HepG2 (cell line): ENCODE results near the gene MAGED1. TPM values are rescaled to one million over a fixed set of nuclear protein-coding genes. Genes with fewer than 3 reads are reported as not detected.

Experiments
- ATAC-seq: fragments of 200-7000 bp; cut with Tn5 transposase; 3 replicates; pipeline ENCODE4 v1.9.1; 2020; ENCODE audit warnings: mild to moderate bottlenecking, moderate library complexity
- BruUV-seq: library from RNA; stranded (reverse); fragments of 400-500 nt; replicated peaks from 2 replicates; lab custom pipeline; 2021; lab: Mats Ljungman, UMichigan
- CTCF ChIA-PET: fragments of 300-600 bp; formaldehyde crosslinking; extraction: SDS; loops from one replicate; lab custom pipeline; 2021; ENCODE audit warnings: low total read pairs, inconsistent platforms, low intra/inter-chr PET ratio; lab: Yijun Ruan, JAX
- POLR2A ChIA-PET: fragments of 350-600 bp; sonication (Branson Sonifier 250); formaldehyde crosslinking; loops from one replicate; lab custom pipeline; 2020; ENCODE audit warnings: antibody characterized with exemption, inconsistent platforms; lab: Yijun Ruan, JAX
- DNase-seq: peaks from one replicate; pipeline ENCODE4 v3.0.0-alpha.2; 2015; ENCODE audit warnings: low spot score
- FAIRE-seq: peaks from 3 replicates; lab custom pipeline; 2011; peaks lifted over from hg19 to GRCh38; lab: Jason Lieb, UNC
- H2AFZ ChIP-seq: one replicate; pipeline ENCODE4 v1.6.1; 2011; ENCODE audit warnings: low read length, inconsistent platforms
- H3K27ac ChIP-seq: fragments of 300-600 bp; 3 replicates; pipeline ENCODE4 v1.8.0; 2011; ENCODE audit warnings: mixed run types, mild to moderate bottlenecking, mixed read lengths, low read length, inconsistent platforms; ENCODE audit not compliant: insufficient read depth; ENCODE audit errors: extremely low read length
- H3K27me3 ChIP-seq, 2 experiments: fragments of 200-600 bp in 1 of 2; 2 replicates in 1 of 2; 3 replicates in 1 of 2; pipeline versions ENCODE4 v1.6.0 to v1.8.0; 2011; ENCODE audit warnings: low read length in 2 of 2, mild to moderate bottlenecking in 2 of 2, moderate library complexity in 2 of 2, inconsistent platforms in 1 of 2; ENCODE audit not compliant: insufficient read depth in 2 of 2, control insufficient read depth in 1 of 2
- H3K36me3 ChIP-seq, 2 experiments: fragments of 200-600 bp in 1 of 2; replicated peaks in 1 of 2; 2 replicates in 1 of 2; 3 replicates in 1 of 2; pipeline versions ENCODE4 v1.5.1 to v1.8.0; 2011; ENCODE audit warnings: low read length in 2 of 2, inconsistent platforms in 1 of 2; ENCODE audit not compliant: insufficient read depth in 2 of 2, control insufficient read depth in 1 of 2
- H3K4me1 ChIP-seq: 2 replicates; pipeline ENCODE4 v1.5.1; 2012; ENCODE audit warnings: low read length, inconsistent platforms; ENCODE audit not compliant: insufficient read depth
- H3K4me2 ChIP-seq: 2 replicates; pipeline ENCODE4 v1.6.0; 2011; ENCODE audit warnings: low read depth, low read length, inconsistent platforms
- H3K4me3 ChIP-seq, 3 experiments: fragments of 200-600 bp in 1 of 3; sonication (generic), shearing (Covaris generic) in 1 of 3; replicated peaks in 1 of 3; 2 replicates each; pipeline ENCODE4 v1.5.1; 2011 to 2016; ENCODE audit warnings: low read length in 3 of 3, inconsistent platforms in 2 of 3, low read depth in 2 of 3, mild to moderate bottlenecking in 2 of 3, control low read depth in 1 of 3, mixed read lengths in 1 of 3; ENCODE audit not compliant: insufficient read depth in 1 of 3
- H3K79me2 ChIP-seq: one replicate; pipeline ENCODE4 v1.6.1; 2011; ENCODE audit warnings: low read length, inconsistent platforms; ENCODE audit not compliant: insufficient read depth
- H3K9ac ChIP-seq: 2 replicates; pipeline ENCODE4 v1.6.0; 2011; ENCODE audit warnings: mild to moderate bottlenecking, low read depth, low read length, inconsistent platforms; ENCODE audit not compliant: insufficient read depth
- H3K9me3 ChIP-seq: 2 replicates; pipeline ENCODE4 v1.5.1; 2012; ENCODE audit warnings: mild to moderate bottlenecking, low read length
- H4K20me1 ChIP-seq: 2 replicates; pipeline ENCODE4 v1.6.0; 2011; ENCODE audit warnings: inconsistent platforms, mild to moderate bottlenecking, low read length, moderate library complexity; ENCODE audit not compliant: insufficient read depth
- AGO2 ChIP-seq: fragments of 200-400 bp; formaldehyde crosslinking; optimal IDR thresholded peaks from 2 replicates; pipeline ENCODE3; 2017; ENCODE audit warnings: mild to moderate bottlenecking, low read depth, low read length, moderate library complexity
- HNRNPL ChIP-seq: fragments of 200-400 bp; formaldehyde crosslinking; IDR thresholded peaks from 2 replicates; pipeline ENCODE4 v1.6.1; 2017; ENCODE audit warnings: mild to moderate bottlenecking, low read depth, low read length
- JDP2 ChIP-seq: sonication (generic); formaldehyde crosslinking; IDR thresholded peaks from 2 replicates; pipeline ENCODE4 v1.8.1; 2022; ENCODE audit warnings: missing genetic modification reagents, borderline replicate concordance
- POLR2A ChIP-seq, 2 experiments: IDR thresholded peaks; 2 replicates each; pipeline ENCODE4 v1.6.1; 2011; ENCODE audit warnings: low read depth in 2 of 2, low read length in 2 of 2, mild to moderate bottlenecking in 1 of 2, moderate library complexity in 1 of 2; ENCODE audit not compliant: insufficient read depth in 1 of 2
- RBFOX2 ChIP-seq: fragments of 200-400 bp; formaldehyde crosslinking; IDR thresholded peaks from 2 replicates; pipeline ENCODE4 v1.6.1; 2017; ENCODE audit warnings: low read depth, mild to moderate bottlenecking, low read length
- SKI ChIP-seq: fragments of 450-650 bp; IDR thresholded peaks from one replicate; pipeline ENCODE4 v1.6.1; 2018; ENCODE audit warnings: mild to moderate bottlenecking; ENCODE audit not compliant: partially characterized antibody
- WGBS: methylation state at CpG from one replicate; pipeline ENCODE4 v1.1.6; 2017; ENCODE audit warnings: low lambda C conversion rate; 5-methylcytosine and 5-hydroxymethylcytosine counted together
- in situ Hi-C: cut with HindIII; loops from 2 replicates; pipeline ENCODE4 v1.10.0; 2017; ENCODE audit warnings: low pct_unique_long_range_greater_than_20kb; ENCODE audit not compliant: extremely low pct_ligation_motif_present
- intact Hi-C: fragments of 100-400 bp; cut with micrococcal nuclease; formaldehyde crosslinking; loops from one replicate; pipeline ENCODE4 v1.10.0; 2022; ENCODE audit not compliant: unreplicated experiment
- polyA plus RNA-seq, 8 experiments: library from polyadenylated mRNA; depleted of rRNA in 3 of 8; stranded (reverse) in 7 of 8; unstranded in 1 of 8; fragments of >200 nt; fragmentation: Illumina TruSeq in 4 of 8; extraction: Trizol in 4 of 8; gene quantifications; 2 replicates each; pipeline versions ENCODE4 v1.2.1 to v1.2.3, GENCODE V29; 2011 to 2016; ENCODE audit warnings: low read depth in 4 of 8, missing spikeins in 1 of 8, mixed read lengths in 1 of 8; ENCODE audit not compliant: insufficient read depth in 1 of 8
- total RNA-seq, 5 experiments: library from RNA; depleted of rRNA; stranded (reverse); fragments of >200 nt; fragmentation: Illumina TruSeq; extraction: Trizol; gene quantifications; 2 replicates each; pipeline ENCODE4 v1.2.3, GENCODE V29; 2016; ENCODE audit warnings: low read depth in 1 of 5
- TF ChIP-seq, protein P1 (sequence below): sonication (generic); formaldehyde crosslinking; IDR thresholded peaks from 2 replicates; pipeline ENCODE4 v1.5.1; 2020; ENCODE audit warnings: mild to moderate bottlenecking, missing genetic modification reagents, moderate library complexity

Gene MAGED1
- total and polyA plus RNA-seq, 2 of the 13 experiments (the other 11 are each of a cell fraction or from before 2014, with no cell fraction given), result 105 to 137 TPM

DNA sequence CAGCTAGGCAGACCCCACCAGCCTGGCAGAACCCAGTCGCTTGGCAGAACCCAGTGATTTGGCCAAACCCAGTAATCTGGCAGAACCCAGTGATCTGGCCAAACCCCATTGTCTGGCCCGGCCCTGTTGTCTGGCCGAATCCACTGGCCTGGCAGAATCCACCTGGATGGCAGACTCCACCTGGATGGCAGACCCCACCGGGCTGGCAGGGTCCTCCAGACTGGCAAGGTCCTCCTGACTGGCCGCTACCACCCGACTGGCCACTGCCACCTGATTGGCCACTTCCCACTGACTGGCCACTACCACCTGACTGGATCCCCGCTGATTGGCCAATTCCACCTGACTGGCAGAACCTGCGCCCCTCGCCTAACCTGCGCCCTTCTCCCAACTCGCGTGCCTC is 3.2 kb downstream of the MAGED1 start:
- Histone ChIP-seq H3K79me2 (peaks cover 32% of the 10 kb centered on the region), H3K4me3 (no peak overlapping the region), H2AFZ (no peak overlapping the region), H3K4me1 (peaks cover 50% of the 10 kb centered on the region), H3K36me3 (peaks cover 4 to 21% of the 10 kb centered on the region in 2 experiments), H3K4me2 (peak overlapping the region; percentile 93; the same call in 1 of the 2 replicates), H3K27me3 (no peaks in the 10 kb centered on the region; a peak in 1 of 5 replicates), H3K9me3 (no peaks in the 10 kb centered on the region)
- in situ Hi-C loops, result no loop called here
- no peak for ATAC-seq
- POLR2A ChIA-PET, result no interaction called here
- intact Hi-C loops, result no loop called here
- CTCF ChIA-PET, result no interaction called here
- no peak for TF ChIP-seq SKI
- TF ChIP-seq, protein P1, sequence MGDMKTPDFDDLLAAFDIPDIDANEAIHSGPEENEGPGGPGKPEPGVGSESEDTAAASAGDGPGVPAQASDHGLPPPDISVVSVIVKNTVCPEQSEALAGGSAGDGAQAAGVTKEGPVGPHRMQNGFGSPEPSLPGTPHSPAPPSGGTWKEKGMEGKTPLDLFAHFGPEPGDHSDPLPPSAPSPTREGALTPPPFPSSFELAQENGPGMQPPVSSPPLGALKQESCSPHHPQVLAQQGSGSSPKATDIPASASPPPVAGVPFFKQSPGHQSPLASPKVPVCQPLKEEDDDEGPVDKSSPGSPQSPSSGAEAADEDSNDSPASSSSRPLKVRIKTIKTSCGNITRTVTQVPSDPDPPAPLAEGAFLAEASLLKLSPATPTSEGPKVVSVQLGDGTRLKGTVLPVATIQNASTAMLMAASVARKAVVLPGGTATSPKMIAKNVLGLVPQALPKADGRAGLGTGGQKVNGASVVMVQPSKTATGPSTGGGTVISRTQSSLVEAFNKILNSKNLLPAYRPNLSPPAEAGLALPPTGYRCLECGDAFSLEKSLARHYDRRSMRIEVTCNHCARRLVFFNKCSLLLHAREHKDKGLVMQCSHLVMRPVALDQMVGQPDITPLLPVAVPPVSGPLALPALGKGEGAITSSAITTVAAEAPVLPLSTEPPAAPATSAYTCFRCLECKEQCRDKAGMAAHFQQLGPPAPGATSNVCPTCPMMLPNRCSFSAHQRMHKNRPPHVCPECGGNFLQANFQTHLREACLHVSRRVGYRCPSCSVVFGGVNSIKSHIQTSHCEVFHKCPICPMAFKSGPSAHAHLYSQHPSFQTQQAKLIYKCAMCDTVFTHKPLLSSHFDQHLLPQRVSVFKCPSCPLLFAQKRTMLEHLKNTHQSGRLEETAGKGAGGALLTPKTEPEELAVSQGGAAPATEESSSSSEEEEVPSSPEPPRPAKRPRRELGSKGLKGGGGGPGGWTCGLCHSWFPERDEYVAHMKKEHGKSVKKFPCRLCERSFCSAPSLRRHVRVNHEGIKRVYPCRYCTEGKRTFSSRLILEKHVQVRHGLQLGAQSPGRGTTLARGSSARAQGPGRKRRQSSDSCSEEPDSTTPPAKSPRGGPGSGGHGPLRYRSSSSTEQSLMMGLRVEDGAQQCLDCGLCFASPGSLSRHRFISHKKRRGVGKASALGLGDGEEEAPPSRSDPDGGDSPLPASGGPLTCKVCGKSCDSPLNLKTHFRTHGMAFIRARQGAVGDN (CRISPR knock-in tag), result peak; percentile 20; the same call in 1 of the 2 replicates
- TF ChIP-seq AGO2, result peak; percentile 87
- 0 out of 2 replicates have a peak, but pooled peaks have one; percentile 49 for TF ChIP-seq HNRNPL
- 0 out of 4 replicates have a peak, but pooled peaks of 1 of the 2 experiments have one; percentile 33 for TF ChIP-seq POLR2A (IDR thresholded peaks at IDR 0.05; ENCODE audit: insufficient read depth in 1 of 2, low read depth in 2 of 2, low read length in 2 of 2)
- TF ChIP-seq JDP2 (CRISPR knock-in tag), result no peak
- peak; percentile 45; the same call in 1 of the 2 replicates for TF ChIP-seq RBFOX2
- TF ChIP-seq, all 625 proteins: peak for 5
- FAIRE-seq (no peak), DNase-seq (no peak)
- Histone ChIP-seq H3K27ac (no peak overlapping the region), H3K9ac (no peak overlapping the region), H4K20me1 (peaks cover 28% of the 10 kb centered on the region)
- WGBS, result 100% methylated on average over 2 of the region's 12 CpGs
- BruUV-seq, result no TSS peak
